Measurements from ENCODE around the gene SIAH1. TPM values are rescaled to one million over a fixed set of nuclear protein-coding genes. Genes with fewer than 3 reads are reported as not detected.

SIAH1 gene
- polyA plus RNA-seq, 1 donor from 2014 or later, result 96.6 TPM

GRCh38 chr16:48323783-48324775 is 61.1 kb downstream of the SIAH1 start:
- no peak overlapping the region for H3K27ac ChIP-seq (ENCODE audit: low read length)
- H4K20me1 ChIP-seq (ENCODE audit: insufficient read depth), result no peaks in the 10 kb centered on the region
- H3K79me2 ChIP-seq (replicated peaks; ENCODE audit: insufficient read depth, low read length), result no peaks in the 10 kb centered on the region
- no peaks in the 10 kb centered on the region for H3F3A ChIP-seq (ENCODE audit: insufficient read depth, low read length, poor library complexity, severe bottlenecking)
- no peak overlapping the region for H2AFZ ChIP-seq (ENCODE audit: low read depth, low read length)
- no peak overlapping the region for H3K9ac ChIP-seq (ENCODE audit: low read length)
- no peaks in the 10 kb centered on the region for H3K27me3 ChIP-seq (ENCODE audit: insufficient read depth, low read depth, low read length)
- H3K36me3 ChIP-seq (ENCODE audit: insufficient read depth, low read length), result no peaks in the 10 kb centered on the region
- no peak overlapping the region for H3K4me3 ChIP-seq (ENCODE audit: low read length)
- TF ChIP-seq TAF1 (IDR thresholded peaks at IDR 0.05; ENCODE audit: low read depth) (no peak), RAD21 (conservative IDR thresholded peaks at IDR 0.05) (no peak), EP300 (conservative IDR thresholded peaks at IDR 0.05; ENCODE audit: poor library complexity, severe bottlenecking) (no peak), CTCF (IDR thresholded peaks at IDR 0.05; ENCODE audit: poor library complexity, severe bottlenecking) (no peak), MXI1 (conservative IDR thresholded peaks at IDR 0.05; ENCODE audit: poor library complexity, severe bottlenecking) (no peak), SMC3 (conservative IDR thresholded peaks at IDR 0.05; ENCODE audit: poor library complexity) (no peak), EZH2 (IDR thresholded peaks at IDR 0.05; ENCODE audit: borderline replicate concordance, insufficient read depth, low read length, poor library complexity, severe bottlenecking) (no peak), POLR2AphosphoS5 (IDR thresholded peaks at IDR 0.05) (no peak)
- TF ChIP-seq, protein P1, sequence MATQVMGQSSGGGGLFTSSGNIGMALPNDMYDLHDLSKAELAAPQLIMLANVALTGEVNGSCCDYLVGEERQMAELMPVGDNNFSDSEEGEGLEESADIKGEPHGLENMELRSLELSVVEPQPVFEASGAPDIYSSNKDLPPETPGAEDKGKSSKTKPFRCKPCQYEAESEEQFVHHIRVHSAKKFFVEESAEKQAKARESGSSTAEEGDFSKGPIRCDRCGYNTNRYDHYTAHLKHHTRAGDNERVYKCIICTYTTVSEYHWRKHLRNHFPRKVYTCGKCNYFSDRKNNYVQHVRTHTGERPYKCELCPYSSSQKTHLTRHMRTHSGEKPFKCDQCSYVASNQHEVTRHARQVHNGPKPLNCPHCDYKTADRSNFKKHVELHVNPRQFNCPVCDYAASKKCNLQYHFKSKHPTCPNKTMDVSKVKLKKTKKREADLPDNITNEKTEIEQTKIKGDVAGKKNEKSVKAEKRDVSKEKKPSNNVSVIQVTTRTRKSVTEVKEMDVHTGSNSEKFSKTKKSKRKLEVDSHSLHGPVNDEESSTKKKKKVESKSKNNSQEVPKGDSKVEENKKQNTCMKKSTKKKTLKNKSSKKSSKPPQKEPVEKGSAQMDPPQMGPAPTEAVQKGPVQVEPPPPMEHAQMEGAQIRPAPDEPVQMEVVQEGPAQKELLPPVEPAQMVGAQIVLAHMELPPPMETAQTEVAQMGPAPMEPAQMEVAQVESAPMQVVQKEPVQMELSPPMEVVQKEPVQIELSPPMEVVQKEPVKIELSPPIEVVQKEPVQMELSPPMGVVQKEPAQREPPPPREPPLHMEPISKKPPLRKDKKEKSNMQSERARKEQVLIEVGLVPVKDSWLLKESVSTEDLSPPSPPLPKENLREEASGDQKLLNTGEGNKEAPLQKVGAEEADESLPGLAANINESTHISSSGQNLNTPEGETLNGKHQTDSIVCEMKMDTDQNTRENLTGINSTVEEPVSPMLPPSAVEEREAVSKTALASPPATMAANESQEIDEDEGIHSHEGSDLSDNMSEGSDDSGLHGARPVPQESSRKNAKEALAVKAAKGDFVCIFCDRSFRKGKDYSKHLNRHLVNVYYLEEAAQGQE (IDR thresholded peaks at IDR 0.05; ENCODE audit: borderline replicate concordance), result no peak
- no peaks in the 10 kb centered on the region for H3K9me2 ChIP-seq (ENCODE audit: insufficient read depth, low read length)
- no peak overlapping the region for H3K4me2 ChIP-seq (ENCODE audit: low read length)
- H3K9me3 ChIP-seq (ENCODE audit: low read length), result no peaks in the 10 kb centered on the region

DNA sequence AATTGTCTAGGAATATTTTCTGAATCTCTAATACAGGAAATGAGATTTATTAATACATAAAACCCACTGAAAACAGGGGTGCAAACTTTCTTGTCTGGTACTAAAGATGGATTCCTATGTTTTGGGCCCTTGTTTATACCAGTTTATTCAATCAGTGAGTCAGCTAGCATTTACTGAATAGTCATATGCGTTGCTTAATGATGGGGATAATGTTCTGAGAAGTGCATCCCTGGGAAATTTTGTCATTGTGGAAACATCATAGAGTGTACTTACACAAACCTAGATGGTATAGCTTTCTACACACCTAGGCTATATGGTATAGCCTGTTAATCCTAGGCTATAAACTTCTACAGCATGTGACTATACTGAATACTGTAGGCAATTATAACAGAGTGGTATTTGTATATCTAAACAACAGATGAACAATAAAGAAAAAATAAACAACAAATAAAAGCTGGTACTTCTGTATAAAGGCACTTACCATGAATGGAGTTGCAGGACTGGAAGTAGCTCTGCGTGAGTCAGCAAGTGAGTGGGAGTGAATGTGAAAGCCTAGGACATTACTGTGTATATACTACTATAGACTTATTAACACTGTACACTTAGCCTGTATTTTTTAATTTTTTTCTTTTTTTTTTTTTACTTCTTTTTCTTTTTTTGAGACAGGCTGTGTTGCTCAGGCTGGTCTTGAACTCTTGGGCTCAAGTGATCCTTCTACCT is 63.7 kb downstream of the SIAH1 start:
- no peak for TF ChIP-seq POLR2AphosphoS5 (IDR thresholded peaks at IDR 0.05)
- TF ChIP-seq RAD21 (conservative IDR thresholded peaks at IDR 0.05), result no peak
- TF ChIP-seq EP300 (conservative IDR thresholded peaks at IDR 0.05; ENCODE audit: poor library complexity, severe bottlenecking), result no peak
- TF ChIP-seq MXI1 (conservative IDR thresholded peaks at IDR 0.05; ENCODE audit: poor library complexity, severe bottlenecking), result no peak
- no peak for TF ChIP-seq SMC3 (conservative IDR thresholded peaks at IDR 0.05; ENCODE audit: poor library complexity)
- no peak for TF ChIP-seq EZH2 (IDR thresholded peaks at IDR 0.05; ENCODE audit: borderline replicate concordance, insufficient read depth, low read length, poor library complexity, severe bottlenecking)
- TF ChIP-seq TAF1 (IDR thresholded peaks at IDR 0.05; ENCODE audit: low read depth), result no peak
- TF ChIP-seq, protein P1 (IDR thresholded peaks at IDR 0.05; ENCODE audit: borderline replicate concordance), result no peak
- no peak for TF ChIP-seq CTCF (IDR thresholded peaks at IDR 0.05; ENCODE audit: poor library complexity, severe bottlenecking)
- Histone ChIP-seq H3K4me3 (ENCODE audit: low read length) (no peak overlapping the region), H3K27ac (ENCODE audit: low read length) (no peak overlapping the region), H3K27me3 (ENCODE audit: insufficient read depth, low read depth, low read length) (no peaks in the 10 kb centered on the region), H3F3A (ENCODE audit: insufficient read depth, low read length, poor library complexity, severe bottlenecking) (no peaks in the 10 kb centered on the region), H3K9ac (ENCODE audit: low read length) (no peak overlapping the region), H3K79me2 (replicated peaks; ENCODE audit: insufficient read depth, low read length) (no peaks in the 10 kb centered on the region), H3K9me3 (ENCODE audit: low read length) (no peaks in the 10 kb centered on the region), H4K20me1 (ENCODE audit: insufficient read depth) (no peaks in the 10 kb centered on the region), H3K4me2 (ENCODE audit: low read length) (no peak overlapping the region), H3K9me2 (ENCODE audit: insufficient read depth, low read length) (no peaks in the 10 kb centered on the region), H2AFZ (ENCODE audit: low read depth, low read length) (no peak overlapping the region), H3K36me3 (ENCODE audit: insufficient read depth, low read length) (no peaks in the 10 kb centered on the region)

Measured in neural cell (in vitro differentiated cells).